ENCODE measurements around the gene ANXA3. TPM values are rescaled to one million over a fixed set of nuclear protein-coding genes. Genes with fewer than 3 reads are reported as not detected.
"Not testable (repeated sequence)": the region's sequence is repeated elsewhere in the genome, so short reads cannot be mapped to it uniquely, and the experiment has no call there.

Gene ANXA3, protein sequence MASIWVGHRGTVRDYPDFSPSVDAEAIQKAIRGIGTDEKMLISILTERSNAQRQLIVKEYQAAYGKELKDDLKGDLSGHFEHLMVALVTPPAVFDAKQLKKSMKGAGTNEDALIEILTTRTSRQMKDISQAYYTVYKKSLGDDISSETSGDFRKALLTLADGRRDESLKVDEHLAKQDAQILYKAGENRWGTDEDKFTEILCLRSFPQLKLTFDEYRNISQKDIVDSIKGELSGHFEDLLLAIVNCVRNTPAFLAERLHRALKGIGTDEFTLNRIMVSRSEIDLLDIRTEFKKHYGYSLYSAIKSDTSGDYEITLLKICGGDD
- 13.8 and 15.5 TPM in 2 replicates for polyA plus RNA-seq (2012; rRNA removed)
- 16.9 and 18.2 TPM in 2 replicates for polyA plus RNA-seq (2012; cell fraction: cytosol; rRNA removed)
- 31.0 and 31.4 TPM in 2 replicates for polyA plus RNA-seq (2012; cell fraction: nucleus; rRNA removed)

DNA sequence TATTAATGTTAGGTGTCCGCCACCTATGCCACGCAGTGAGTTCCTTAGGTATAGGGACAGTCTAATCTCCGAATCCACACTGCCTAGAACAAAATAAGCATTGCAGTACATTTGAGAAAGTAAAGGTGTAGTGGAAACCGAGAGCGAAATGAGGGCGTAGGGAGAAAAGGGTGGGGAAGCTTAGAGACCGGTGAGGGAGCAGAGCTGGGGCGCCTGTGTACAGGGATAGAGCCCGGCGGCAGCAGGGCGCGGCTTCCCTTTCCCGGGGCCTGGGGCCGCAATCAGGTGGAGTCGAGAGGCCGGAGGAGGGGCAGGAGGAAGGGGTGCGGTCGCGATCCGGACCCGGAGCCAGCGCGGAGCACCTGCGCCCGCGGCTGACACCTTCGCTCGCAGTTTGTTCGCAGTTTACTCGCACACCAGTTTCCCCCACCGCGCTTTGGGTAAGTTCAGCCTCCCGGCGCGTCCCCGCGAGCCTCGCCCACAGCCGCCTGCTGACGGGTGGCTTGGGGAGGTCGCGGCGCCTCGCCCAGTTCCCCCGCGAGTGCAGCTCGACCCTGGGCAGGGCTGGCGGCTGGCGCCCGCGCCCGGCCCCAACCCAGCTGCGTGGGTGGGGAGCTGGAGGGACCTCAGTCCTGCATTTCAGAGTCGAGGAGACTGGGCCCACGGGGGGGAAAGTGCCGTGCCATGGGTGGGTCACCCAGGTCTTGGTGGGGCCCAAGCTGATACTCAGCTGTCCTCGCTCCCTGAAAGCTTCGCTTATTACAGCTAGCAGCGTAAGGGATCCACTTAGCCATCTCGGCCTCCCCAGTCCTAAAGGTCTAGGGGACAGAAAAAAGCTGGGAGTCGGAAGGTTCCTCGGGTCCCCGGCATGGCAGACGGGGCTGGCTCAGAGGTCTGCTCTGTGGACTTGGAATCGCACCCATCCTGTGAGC is at the start of gene ANXA3:
ANXA3 (plus strand) TSS at position 351 of the 932 bp plus-strand sequence. CDS start 2,704 bp downstream, outside the sequence.
- H3K9me2 ChIP-seq = no peaks in the 10 kb centered on the region
- no peak within 1 kb of the TSS; a peak in 1 of 4 replicates for H3K27ac ChIP-seq (ENCODE audit: low read depth in 2 of 2, low read length in 1 of 2)
- peak within 1 kb of the TSS; percentile 59 for H3K9ac ChIP-seq
- POLR2A ChIA-PET = no interaction called here
- peak; percentile 72 for DNase-seq
- 24% methylated on average over 41 of the region's 65 CpGs for WGBS (ENCODE audit: low lambda C conversion rate)
- peak within 1 kb of the TSS; percentile 80 for H2AFZ ChIP-seq (ENCODE audit: low read depth)
- TF ChIP-seq TAF1 (IDR thresholded peaks at IDR 0.05; ENCODE audit: borderline replicate concordance, low read depth, low read length) (no peak), FOXM1 (IDR thresholded peaks at IDR 0.05; ENCODE audit: low read depth) (no peak)
- peaks cover 5 to 9% of the 10 kb centered on the region in 2 experiments; a peak in 2 of 4 replicates for H3K4me1 ChIP-seq (ENCODE audit: control insufficient read depth in 1 of 2, insufficient read depth in 2 of 2, low read depth in 1 of 2, low read length in 1 of 2)
- H3K9me3 ChIP-seq = no peaks in the 10 kb centered on the region
- H3F3A ChIP-seq (replicated peaks; ENCODE audit: insufficient read depth) = peaks cover 11% of the 10 kb centered on the region
- no peaks in the 10 kb centered on the region for H3K36me3 ChIP-seq (replicated peaks in 1 of 2; ENCODE audit: control insufficient read depth in 1 of 2, insufficient read depth in 2 of 2, low read length in 1 of 2)
- H4K20me1 ChIP-seq (ENCODE audit: insufficient read depth) = no peaks in the 10 kb centered on the region
- peak within 1 kb of the TSS; percentile 79 for H3K4me2 ChIP-seq
- H3K27me3 ChIP-seq (ENCODE audit: insufficient read depth) = no peaks in the 10 kb centered on the region
- H3K4me3 ChIP-seq (ENCODE audit: low read depth in 2 of 2, low read length in 1 of 2) = peak within 1 kb of the TSS; percentile 58 to 61
- no peaks in the 10 kb centered on the region for H3K79me2 ChIP-seq (ENCODE audit: insufficient read depth)
- CTCF ChIA-PET = interaction anchor here (1.1 to 1.8 kb wide), 3 partner anchors 10 to 592 kb away, joined by 3 to 7 read pairs (median 3); no protein-coding TSS in a partner anchor

DNA sequence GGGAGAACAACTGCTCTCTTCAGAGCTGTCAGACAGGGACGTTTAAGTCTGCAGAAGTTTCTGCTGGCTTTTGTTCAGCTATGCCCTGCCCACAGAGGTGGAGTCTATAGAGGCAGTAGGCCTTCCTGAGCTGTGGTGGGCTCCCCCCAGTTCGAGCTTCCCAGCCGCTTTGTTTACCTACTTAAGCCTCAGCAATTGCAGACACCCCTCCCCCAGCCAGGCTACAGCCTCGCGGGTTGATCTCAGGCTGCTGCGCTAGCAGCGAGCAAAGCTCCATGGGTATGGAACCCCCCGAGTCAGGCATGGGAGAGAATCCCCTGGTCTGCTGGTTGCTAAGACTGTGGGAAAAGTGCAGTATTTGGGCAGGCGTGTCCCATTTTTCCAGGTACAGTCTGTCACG is 45.3 kb upstream of the ANXA3 start:
- POLR2A ChIA-PET; H3K9me2 ChIP-seq; H3K27ac ChIP-seq (ENCODE audit: low read depth in 2 of 2, low read length in 1 of 2); H3K4me3 ChIP-seq (ENCODE audit: low read depth in 2 of 2, low read length in 1 of 2); H3K9me3 ChIP-seq; H3K4me1 ChIP-seq (ENCODE audit: control insufficient read depth in 1 of 2, insufficient read depth in 2 of 2, low read depth in 1 of 2, low read length in 1 of 2); H4K20me1 ChIP-seq (ENCODE audit: insufficient read depth); H3K9ac ChIP-seq; H3K27me3 ChIP-seq (ENCODE audit: insufficient read depth); H3F3A ChIP-seq (replicated peaks; ENCODE audit: insufficient read depth); DNase-seq; H3K79me2 ChIP-seq (ENCODE audit: insufficient read depth); H3K4me2 ChIP-seq; H2AFZ ChIP-seq (ENCODE audit: low read depth): not testable (repeated sequence)
- CTCF ChIA-PET = interaction anchor here (1.1 to 1.6 kb wide), 3 partner anchors 11 to 547 kb away, joined by 3 to 5 read pairs (median 3); no protein-coding TSS in a partner anchor
- H3K36me3 ChIP-seq (replicated peaks in 1 of 2; ENCODE audit: control insufficient read depth in 1 of 2, insufficient read depth in 2 of 2, low read length in 1 of 2) = peaks cover 13 to 17% of the 10 kb centered on the region in 2 experiments
- 70% methylated on average over 5 of the region's 10 CpGs for WGBS (ENCODE audit: low lambda C conversion rate)

DNA sequence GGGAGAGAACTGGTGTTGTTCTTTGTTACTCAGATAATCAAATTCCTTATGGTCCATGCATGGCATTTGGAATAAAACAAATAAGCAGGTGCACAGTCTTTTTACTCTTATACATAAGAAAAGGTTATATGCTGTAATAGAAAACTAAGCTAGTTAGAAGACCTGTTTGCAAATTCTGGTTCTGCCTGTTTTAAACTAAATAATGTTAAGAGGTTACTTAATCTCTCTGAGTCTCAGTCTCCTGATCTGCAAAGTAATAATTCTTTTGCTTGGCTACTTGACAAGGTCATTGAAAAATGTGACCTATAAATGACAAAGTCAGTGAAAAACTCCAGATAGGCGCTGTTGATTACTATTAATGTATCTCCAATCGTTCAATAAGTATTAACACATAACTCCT is 42.5 kb upstream of the ANXA3 start:
- H3K36me3 ChIP-seq (replicated peaks in 1 of 2; ENCODE audit: control insufficient read depth in 1 of 2, insufficient read depth in 2 of 2, low read length in 1 of 2) = peaks cover 23 to 24% of the 10 kb centered on the region in 2 experiments
- H3K4me1 ChIP-seq (ENCODE audit: control insufficient read depth in 1 of 2, insufficient read depth in 2 of 2, low read depth in 1 of 2, low read length in 1 of 2) = no peaks in the 10 kb centered on the region; a peak in 2 of 4 replicates
- POLR2A ChIA-PET = no interaction called here
- no peak overlapping the region for H3K9ac ChIP-seq
- peak overlapping the region in 1 of 2 experiments; percentile 68; a peak in 2 of 4 replicates for H3K27ac ChIP-seq (ENCODE audit: low read depth in 2 of 2, low read length in 1 of 2)
- DNase-seq = no peak
- H3K4me3 ChIP-seq (ENCODE audit: low read depth in 2 of 2, low read length in 1 of 2) = no peak overlapping the region
- H3K9me2 ChIP-seq = no peaks in the 10 kb centered on the region
- H4K20me1 ChIP-seq (ENCODE audit: insufficient read depth) = no peaks in the 10 kb centered on the region
- no peaks in the 10 kb centered on the region for H3K79me2 ChIP-seq (ENCODE audit: insufficient read depth)
- H3K4me2 ChIP-seq = no peak overlapping the region
- no peaks in the 10 kb centered on the region for H3K9me3 ChIP-seq
- H3F3A ChIP-seq (replicated peaks; ENCODE audit: insufficient read depth) = peaks cover 9% of the 10 kb centered on the region
- TF ChIP-seq, protein P1, sequence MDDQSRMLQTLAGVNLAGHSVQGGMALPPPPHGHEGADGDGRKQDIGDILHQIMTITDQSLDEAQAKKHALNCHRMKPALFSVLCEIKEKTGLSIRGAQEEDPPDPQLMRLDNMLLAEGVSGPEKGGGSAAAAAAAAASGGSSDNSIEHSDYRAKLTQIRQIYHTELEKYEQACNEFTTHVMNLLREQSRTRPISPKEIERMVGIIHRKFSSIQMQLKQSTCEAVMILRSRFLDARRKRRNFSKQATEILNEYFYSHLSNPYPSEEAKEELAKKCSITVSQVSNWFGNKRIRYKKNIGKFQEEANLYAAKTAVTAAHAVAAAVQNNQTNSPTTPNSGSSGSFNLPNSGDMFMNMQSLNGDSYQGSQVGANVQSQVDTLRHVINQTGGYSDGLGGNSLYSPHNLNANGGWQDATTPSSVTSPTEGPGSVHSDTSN (IDR thresholded peaks at IDR 0.05) = no peak
- TF ChIP-seq GABPA (IDR thresholded peaks at IDR 0.05; ENCODE audit: low read depth) = no peak
- TF ChIP-seq MEF2A (IDR thresholded peaks at IDR 0.05; ENCODE audit: borderline replicate concordance, low read depth) = no peak
- TF ChIP-seq SIN3A (IDR thresholded peaks at IDR 0.05; ENCODE audit: borderline replicate concordance, low read depth, low read length) = no peak
- TF ChIP-seq POLR2AphosphoS5 (IDR thresholded peaks at IDR 0.05; ENCODE audit: low read depth, low read length) = no peak
- TF ChIP-seq NFIC (IDR thresholded peaks at IDR 0.05; ENCODE audit: borderline replicate concordance) = no peak
- no peak for TF ChIP-seq YY1 (IDR thresholded peaks at IDR 0.05; ENCODE audit: low read depth)
- TF ChIP-seq SMC3 (IDR thresholded peaks at IDR 0.05; ENCODE audit: low read depth, low read length) = no peak
- H3K27me3 ChIP-seq (ENCODE audit: insufficient read depth) = no peaks in the 10 kb centered on the region
- 80% methylated on average over 2 of the region's 2 CpGs for WGBS (ENCODE audit: low lambda C conversion rate)
- CTCF ChIA-PET = interaction anchor here (1.1 to 2.4 kb wide), 3 partner anchors 11 to 549 kb away, joined by 3 to 10 read pairs (median 6); no protein-coding TSS in a partner anchor
- H2AFZ ChIP-seq (ENCODE audit: low read depth) = no peak overlapping the region
